ENCODE results near the gene RANBP9. TPM values are rescaled to one million over a fixed set of nuclear protein-coding genes. Genes with fewer than 3 reads are reported as not detected.
A peak's percentile ranks its signal among the peaks of the same experiment; 100 is the strongest.

Gene RANBP9
- total and polyA plus RNA-seq, 9 of the 15 experiments (the other 6 are each of a cell fraction or from before 2014, with no cell fraction given) = 27.5 to 130 (median 61.5) TPM

DNA sequence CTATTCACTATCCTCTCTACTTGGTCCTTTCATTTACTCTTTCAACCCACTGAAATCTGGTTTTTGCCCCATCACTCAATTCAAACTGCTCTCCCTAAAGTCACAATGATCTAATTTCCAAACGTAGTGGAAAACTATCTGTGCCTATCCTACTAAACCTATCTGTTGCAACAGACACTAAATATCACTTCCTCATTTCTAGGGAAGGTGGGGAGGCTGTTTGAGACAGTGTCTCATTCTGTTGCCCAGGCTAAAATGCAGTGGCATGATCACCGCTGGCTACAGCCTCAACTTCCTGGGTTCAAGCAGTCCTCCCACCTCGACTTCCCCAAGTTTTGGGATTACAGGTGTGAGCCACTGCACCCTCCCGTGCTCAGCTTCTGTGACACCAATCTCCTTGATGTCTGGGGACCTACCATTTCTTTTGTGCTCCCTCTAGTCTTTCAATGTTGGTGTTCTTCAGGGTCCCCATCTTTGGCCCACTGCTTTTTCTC is 8.8 kb downstream of the RANBP9 start (continued):
- TF ChIP-seq, protein P1, sequence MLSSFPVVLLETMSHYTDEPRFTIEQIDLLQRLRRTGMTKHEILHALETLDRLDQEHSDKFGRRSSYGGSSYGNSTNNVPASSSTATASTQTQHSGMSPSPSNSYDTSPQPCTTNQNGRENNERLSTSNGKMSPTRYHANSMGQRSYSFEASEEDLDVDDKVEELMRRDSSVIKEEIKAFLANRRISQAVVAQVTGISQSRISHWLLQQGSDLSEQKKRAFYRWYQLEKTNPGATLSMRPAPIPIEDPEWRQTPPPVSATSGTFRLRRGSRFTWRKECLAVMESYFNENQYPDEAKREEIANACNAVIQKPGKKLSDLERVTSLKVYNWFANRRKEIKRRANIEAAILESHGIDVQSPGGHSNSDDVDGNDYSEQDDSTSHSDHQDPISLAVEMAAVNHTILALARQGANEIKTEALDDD (IDR thresholded peaks at IDR 0.05) = peak; percentile 70; the same call in 1 of the 2 replicates
- TF ChIP-seq, protein P2, sequence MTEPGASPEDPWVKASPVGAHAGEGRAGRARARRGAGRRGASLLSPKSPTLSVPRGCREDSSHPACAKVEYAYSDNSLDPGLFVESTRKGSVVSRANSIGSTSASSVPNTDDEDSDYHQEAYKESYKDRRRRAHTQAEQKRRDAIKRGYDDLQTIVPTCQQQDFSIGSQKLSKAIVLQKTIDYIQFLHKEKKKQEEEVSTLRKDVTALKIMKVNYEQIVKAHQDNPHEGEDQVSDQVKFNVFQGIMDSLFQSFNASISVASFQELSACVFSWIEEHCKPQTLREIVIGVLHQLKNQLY (CRISPR knock-in tag; conservative IDR thresholded peaks at IDR 0.05) = 0 out of 4 replicates have a peak, but pooled peaks of 1 of the 2 experiments have one; percentile 59
- TF ChIP-seq TAL1 (IDR thresholded peaks at IDR 0.05) = peak; percentile 51
- peak; percentile 62; the same call in 1 of the 2 replicates for TF ChIP-seq FOXM1 (IDR thresholded peaks at IDR 0.05; ENCODE audit: low read depth)
- TF ChIP-seq FOXM1 (CRISPR knock-in tag; IDR thresholded peaks at IDR 0.05; ENCODE audit: low read depth) = no peak
- no peak for TF ChIP-seq FOS (IDR thresholded peaks at IDR 0.05; ENCODE audit: extremely low read depth, insufficient read length)
- TF ChIP-seq DPF2 (IDR thresholded peaks at IDR 0.05) = peak; percentile 81
- peak; percentile 31; the same call in 1 of the 2 replicates for TF ChIP-seq NCOR1 (IDR thresholded peaks at IDR 0.05)
- 0 out of 2 replicates have a peak, but pooled peaks have one; percentile 23 for TF ChIP-seq ZNF23 (CRISPR knock-in tag; IDR thresholded peaks at IDR 0.05)
- TF ChIP-seq ZNF263 (CRISPR knock-in tag; IDR thresholded peaks at IDR 0.05; ENCODE audit: borderline replicate concordance) = 0 out of 2 replicates have a peak, but pooled peaks have one; percentile 46
- peak; percentile 17 to 78; a peak in 3 of 4 replicates for TF ChIP-seq TRIM24 (IDR thresholded peaks at IDR 0.05)
- 0 out of 4 replicates have a peak, but pooled peaks of 1 of the 2 experiments have one; percentile 2 for TF ChIP-seq RAD21 (CRISPR knock-in tag; conservative IDR thresholded peaks at IDR 0.05 in 1 of 2, IDR thresholded peaks at IDR 0.05 in 1 of 2)
- TF ChIP-seq LCOR (CRISPR knock-in tag; IDR thresholded peaks at IDR 0.05) = peak; percentile 73
- TF ChIP-seq, protein P3, sequence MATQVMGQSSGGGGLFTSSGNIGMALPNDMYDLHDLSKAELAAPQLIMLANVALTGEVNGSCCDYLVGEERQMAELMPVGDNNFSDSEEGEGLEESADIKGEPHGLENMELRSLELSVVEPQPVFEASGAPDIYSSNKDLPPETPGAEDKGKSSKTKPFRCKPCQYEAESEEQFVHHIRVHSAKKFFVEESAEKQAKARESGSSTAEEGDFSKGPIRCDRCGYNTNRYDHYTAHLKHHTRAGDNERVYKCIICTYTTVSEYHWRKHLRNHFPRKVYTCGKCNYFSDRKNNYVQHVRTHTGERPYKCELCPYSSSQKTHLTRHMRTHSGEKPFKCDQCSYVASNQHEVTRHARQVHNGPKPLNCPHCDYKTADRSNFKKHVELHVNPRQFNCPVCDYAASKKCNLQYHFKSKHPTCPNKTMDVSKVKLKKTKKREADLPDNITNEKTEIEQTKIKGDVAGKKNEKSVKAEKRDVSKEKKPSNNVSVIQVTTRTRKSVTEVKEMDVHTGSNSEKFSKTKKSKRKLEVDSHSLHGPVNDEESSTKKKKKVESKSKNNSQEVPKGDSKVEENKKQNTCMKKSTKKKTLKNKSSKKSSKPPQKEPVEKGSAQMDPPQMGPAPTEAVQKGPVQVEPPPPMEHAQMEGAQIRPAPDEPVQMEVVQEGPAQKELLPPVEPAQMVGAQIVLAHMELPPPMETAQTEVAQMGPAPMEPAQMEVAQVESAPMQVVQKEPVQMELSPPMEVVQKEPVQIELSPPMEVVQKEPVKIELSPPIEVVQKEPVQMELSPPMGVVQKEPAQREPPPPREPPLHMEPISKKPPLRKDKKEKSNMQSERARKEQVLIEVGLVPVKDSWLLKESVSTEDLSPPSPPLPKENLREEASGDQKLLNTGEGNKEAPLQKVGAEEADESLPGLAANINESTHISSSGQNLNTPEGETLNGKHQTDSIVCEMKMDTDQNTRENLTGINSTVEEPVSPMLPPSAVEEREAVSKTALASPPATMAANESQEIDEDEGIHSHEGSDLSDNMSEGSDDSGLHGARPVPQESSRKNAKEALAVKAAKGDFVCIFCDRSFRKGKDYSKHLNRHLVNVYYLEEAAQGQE (IDR thresholded peaks at IDR 0.05; ENCODE audit: borderline replicate concordance) = peak; percentile 10; the same call in 1 of the 2 replicates
- TF ChIP-seq, protein P3 (CRISPR knock-in tag; IDR thresholded peaks at IDR 0.05; ENCODE audit: low read depth) = no peak
- peak; percentile 90 for TF ChIP-seq CEBPG (CRISPR knock-in tag; IDR thresholded peaks at IDR 0.05)
- peak; percentile 71 to 77 for TF ChIP-seq CEBPG (tag; conservative IDR thresholded peaks at IDR 0.05 in 1 of 2, IDR thresholded peaks at IDR 0.05 in 1 of 2)
- TF ChIP-seq ARNT (IDR thresholded peaks at IDR 0.05) = 0 out of 4 replicates have a peak, but pooled peaks of 1 of the 2 experiments have one; percentile 64
- peak; percentile 34; the same call in 1 of the 2 replicates for TF ChIP-seq CREM (IDR thresholded peaks at IDR 0.05; ENCODE audit: low read depth)
- TF ChIP-seq CEBPB (tag; IDR thresholded peaks at IDR 0.05) = peak; percentile 96

Data from K562 (cell line).